ENCODE results near the gene NRTN. TPM values are rescaled to one million over a fixed set of nuclear protein-coding genes. Genes with fewer than 3 reads are reported as not detected.

The NRTN gene
- total RNA-seq, 1 donor from 2014 or later, result 2.8 TPM

- Mint-ChIP-seq H3K9me3 (peaks cover 4% of the 10 kb centered on the region), H3K4me1 (peaks cover 11% of the 10 kb centered on the region), H3K27me3 (ENCODE audit: low read depth) (no peaks in the 10 kb centered on the region), H3K4me3 (no peak overlapping the region), H3K36me3 (peaks cover 33% of the 10 kb centered on the region), H3K27ac (no peak overlapping the region)
- no peak for DNase-seq (ENCODE audit: low spot score in 2 of 2, unreplicated experiment in 2 of 2)
- TF ChIP-seq CTCF (IDR thresholded peaks at IDR 0.05; ENCODE audit: unreplicated experiment), result no peak
These were observed 16.4 kb upstream of the NRTN start for GRCh38 chr19:5788422-5788821.

GRCh38 chr19:5789351-5789761, 15.5 kb upstream of the NRTN start:
- H3K27me3 Mint-ChIP-seq (ENCODE audit: low read depth), result no peaks in the 10 kb centered on the region
- TF ChIP-seq CTCF (IDR thresholded peaks at IDR 0.05; ENCODE audit: unreplicated experiment), result no peak
- H3K4me3 Mint-ChIP-seq, result peak overlapping the region; percentile 34

GRCh38 chr19:5789886-5790558, 14.8 kb upstream of the NRTN start:
- H3K9me3 Mint-ChIP-seq, result peaks cover 4% of the 10 kb centered on the region
- peak overlapping the region; percentile 99 for H3K27ac Mint-ChIP-seq
- no peaks in the 10 kb centered on the region for H3K27me3 Mint-ChIP-seq (ENCODE audit: low read depth)
- H3K4me3 Mint-ChIP-seq, result peak overlapping the region; percentile 95
- no peak for DNase-seq (ENCODE audit: low spot score in 2 of 2, unreplicated experiment in 2 of 2)
- peaks cover 11% of the 10 kb centered on the region for H3K4me1 Mint-ChIP-seq
- no peak for TF ChIP-seq CTCF (IDR thresholded peaks at IDR 0.05; ENCODE audit: unreplicated experiment)
- H3K36me3 Mint-ChIP-seq, result peaks cover 31% of the 10 kb centered on the region

More at GRCh38 chr19:5789351-5789761, 15.5 kb upstream of the NRTN start:
- Mint-ChIP-seq H3K9me3 (peaks cover 4% of the 10 kb centered on the region), H3K27ac (no peak overlapping the region), H3K4me1 (peaks cover 11% of the 10 kb centered on the region), H3K36me3 (peaks cover 31% of the 10 kb centered on the region)
- DNase-seq (ENCODE audit: low spot score in 2 of 2, unreplicated experiment in 2 of 2), result no peak

- Mint-ChIP-seq H3K27me3 (ENCODE audit: low read depth) (no peaks in the 10 kb centered on the region), H3K9me3 (peaks cover 4% of the 10 kb centered on the region), H3K4me1 (peaks cover 11% of the 10 kb centered on the region), H3K27ac (peak within 1 kb of the TSS; percentile 99), H3K4me3 (peak within 1 kb of the TSS; percentile 95), H3K36me3 (peaks cover 28% of the 10 kb centered on the region)
- DNase-seq (ENCODE audit: low spot score in 2 of 2, unreplicated experiment in 2 of 2), result peak; percentile 91 to 93
- no peak for TF ChIP-seq CTCF (IDR thresholded peaks at IDR 0.05; ENCODE audit: unreplicated experiment)
These were observed 14.0 kb upstream of the NRTN start, which contains the start of gene DUS3L for GRCh38 chr19:5790559-5791520. DUS3L (minus strand) TSS chr19:5791163; CDS start chr19:5791141, 22 bp downstream.

- no peak for TF ChIP-seq CTCF (IDR thresholded peaks at IDR 0.05; ENCODE audit: unreplicated experiment)
- peaks cover 11% of the 10 kb centered on the region for H3K4me1 Mint-ChIP-seq
- H3K4me3 Mint-ChIP-seq, result no peak overlapping the region
- peaks cover 1% of the 10 kb centered on the region for H3K27me3 Mint-ChIP-seq (ENCODE audit: low read depth)
- H3K36me3 Mint-ChIP-seq, result peaks cover 16% of the 10 kb centered on the region
- DNase-seq (ENCODE audit: low spot score in 2 of 2, unreplicated experiment in 2 of 2), result no peak
- H3K9me3 Mint-ChIP-seq, result peaks cover 4% of the 10 kb centered on the region
- no peak overlapping the region for H3K27ac Mint-ChIP-seq
These were observed 12.6 kb upstream of the NRTN start for GRCh38 chr19:5792224-5792623.

Measured in mesothelial cell of epicardium (in vitro differentiated cells).